ENCODE data around the gene NFE2L2. TPM values are rescaled to one million over a fixed set of nuclear protein-coding genes. Genes with fewer than 3 reads are reported as not detected.
A peak's percentile ranks its signal among the peaks of the same experiment; 100 is the strongest.

Gene NFE2L2
- total and polyA plus RNA-seq, 8 donors = 76.0 to 104 (median 88.7) TPM

GRCh38 chr2:177282181-177282641 is 17.7 kb upstream of the NFE2L2 start:
- no peak for DNase-seq

GRCh38 chr2:177281400-177282180 is 17.1 kb upstream of the NFE2L2 start:
- no peaks in the 10 kb centered on the region for H3K27me3 ChIP-seq
- H3K4me3 ChIP-seq = no peak overlapping the region
- no peaks in the 10 kb centered on the region for H3K9me3 ChIP-seq
- H3K4me1 ChIP-seq = peaks cover 0 to 27% of the 10 kb centered on the region in 2 donors
- intact Hi-C loops (cut with DNase I) = no loop called here
- DNase-seq (peak in 1 of 4 donors; percentile 44), ATAC-seq (peak; percentile 72)
- H3K36me3 ChIP-seq = no peaks in the 10 kb centered on the region
- no peak for TF ChIP-seq CTCF (IDR thresholded peaks at IDR 0.05)
- peak overlapping the region in 1 of 2 donors; percentile 77 for H3K27ac ChIP-seq

More at GRCh38 chr2:177282181-177282641, 17.7 kb upstream of the NFE2L2 start:
- Histone ChIP-seq H3K4me1 (peaks cover 0 to 27% of the 10 kb centered on the region in 2 donors), H3K4me3 (no peak overlapping the region), H3K27me3 (no peaks in the 10 kb centered on the region), H3K27ac (peak overlapping the region in 1 of 2 donors; percentile 77), H3K9me3 (no peaks in the 10 kb centered on the region), H3K36me3 (no peaks in the 10 kb centered on the region)
- intact Hi-C loops (cut with DNase I) = no loop called here
- ATAC-seq = no peak
- TF ChIP-seq CTCF (IDR thresholded peaks at IDR 0.05) = no peak

GRCh38 chr2:177279847-177280246 is 15.3 kb upstream of the NFE2L2 start:
- no peaks in the 10 kb centered on the region for H3K36me3 ChIP-seq
- peaks cover 0 to 32% of the 10 kb centered on the region in 2 donors for H3K4me1 ChIP-seq
- H3K4me3 ChIP-seq = no peak overlapping the region
- DNase-seq = no peak
- no peak overlapping the region for H3K27ac ChIP-seq
- ATAC-seq = no peak
- no peak for TF ChIP-seq CTCF (IDR thresholded peaks at IDR 0.05)
- no peaks in the 10 kb centered on the region for H3K9me3 ChIP-seq
- intact Hi-C loops (cut with DNase I) = no loop called here
- no peaks in the 10 kb centered on the region for H3K27me3 ChIP-seq

- H3K27me3 ChIP-seq = no peaks in the 10 kb centered on the region
- no peaks in the 10 kb centered on the region for H3K9me3 ChIP-seq
- no peak overlapping the region for H3K4me3 ChIP-seq
- no peak for DNase-seq
- H3K27ac ChIP-seq = peak overlapping the region in 1 of 2 donors; percentile 47
- H3K4me1 ChIP-seq = peaks cover 0 to 10% of the 10 kb centered on the region in 2 donors
- ATAC-seq = peak; percentile 26
- intact Hi-C loops (cut with DNase I) = no loop called here
- TF ChIP-seq CTCF (IDR thresholded peaks at IDR 0.05) = no peak
- H3K36me3 ChIP-seq = no peaks in the 10 kb centered on the region
Measured at GRCh38 chr2:177275743-177276055, 11.2 kb upstream of the NFE2L2 start.

- no peaks in the 10 kb centered on the region for H3K27me3 ChIP-seq
- DNase-seq (peak in 1 of 4 donors; percentile 65), ATAC-seq (peak; percentile 37)
- H3K36me3 ChIP-seq = no peaks in the 10 kb centered on the region
- H3K27ac ChIP-seq = peak overlapping the region in 1 of 2 donors; percentile 47
- H3K4me1 ChIP-seq = peaks cover 0 to 6% of the 10 kb centered on the region in 2 donors
- no peak overlapping the region for H3K4me3 ChIP-seq
- intact Hi-C loops (cut with DNase I) = no loop called here
- TF ChIP-seq CTCF (IDR thresholded peaks at IDR 0.05) = no peak
- no peaks in the 10 kb centered on the region for H3K9me3 ChIP-seq
Measured at GRCh38 chr2:177275040-177275742, 10.7 kb upstream of the NFE2L2 start.
